Fibroblast of the aortic adventitia (primary cell): Measurements from ENCODE around the gene KCNB1. TPM values are rescaled to one million over a fixed set of nuclear protein-coding genes. Genes with fewer than 3 reads are reported as not detected.

ENCODE experiments used
- DNase-seq: peaks from one replicate; pipeline ENCODE4 v3.0.0-alpha.2; 2010; ENCODE audit warnings: low read depth
- H3K4me3 ChIP-seq: 2 replicates; pipeline ENCODE4 v1.5.1; 2011; ENCODE audit warnings: low read depth, mild to moderate bottlenecking, control low read depth, low read length, moderate library complexity
- CTCF ChIP-seq: IDR thresholded peaks from 2 replicates; pipeline ENCODE4 v1.5.1; 2011; ENCODE audit warnings: mild to moderate bottlenecking, low read length, control low read depth, inconsistent platforms; ENCODE audit not compliant: insufficient read depth
- total RNA-seq: library from RNA; depleted of rRNA; stranded (reverse); fragments of >200 nt; gene quantifications from 2 replicates; pipeline ENCODE4 v1.2.3, GENCODE V29; 2012; ENCODE audit warnings: low replicate concordance

KCNB1 gene
- total RNA-seq, 1 donor: 0.27 TPM

- no peak overlapping the region for H3K4me3 ChIP-seq
- no peak for DNase-seq
- no peak for TF ChIP-seq CTCF
Measured at GRCh38 chr20:49477200-49477599, 5.3 kb downstream of the KCNB1 start.

- no peak overlapping the region for H3K4me3 ChIP-seq
- no peak for DNase-seq
- TF ChIP-seq CTCF: no peak
Measured at GRCh38 chr20:49476016-49476355, 6.5 kb downstream of the KCNB1 start.

GRCh38 chr20:49475292-49476015 is 7.0 kb downstream of the KCNB1 start:
- no peak for DNase-seq
- no peak for TF ChIP-seq CTCF
- no peak overlapping the region for H3K4me3 ChIP-seq

- no peak for DNase-seq
- no peak overlapping the region for H3K4me3 ChIP-seq
- no peak for TF ChIP-seq CTCF
Measured at GRCh38 chr20:49471397-49471796, 11.1 kb downstream of the KCNB1 start.

- no peak for TF ChIP-seq CTCF
- no peak overlapping the region for H3K4me3 ChIP-seq
- no peak for DNase-seq
Measured at GRCh38 chr20:49470922-49471321, 11.5 kb downstream of the KCNB1 start.

GRCh38 chr20:49469060-49469459 is 13.4 kb downstream of the KCNB1 start:
- no peak for DNase-seq
- H3K4me3 ChIP-seq: no peak overlapping the region
- TF ChIP-seq CTCF: no peak

GRCh38 chr20:49468412-49468811 is 14.1 kb downstream of the KCNB1 start:
- no peak for DNase-seq
- no peak for TF ChIP-seq CTCF
- H3K4me3 ChIP-seq: no peak overlapping the region
